ENCODE measurements around the gene LACTB. TPM values are rescaled to one million over a fixed set of nuclear protein-coding genes. Genes with fewer than 3 reads are reported as not detected.
A peak's percentile ranks its signal among the peaks of the same experiment; 100 is the strongest.

The LACTB gene
- total RNA-seq, 1 experiment from 2014 or later: 17.2 TPM

GRCh38 chr15:63156086-63156710 lies 34.5 kb downstream of the LACTB start:
- no peak for ATAC-seq
- ChIA-PET POLR2A (no interaction called here), CTCF (interaction anchor here (1.3 kb wide), 1 partner anchor 67 kb away, joined by 3 read pairs; no protein-coding TSS in a partner anchor)

More at GRCh38 chr15:63156086-63156710, 34.5 kb downstream of the LACTB start:
- H3K27ac Mint-ChIP-seq: peak overlapping the region; percentile 98
- H3K4me3 Mint-ChIP-seq: peak overlapping the region; percentile 98
- TF ChIP-seq ZBTB43 (CRISPR knock-in tag; IDR thresholded peaks at IDR 0.05) (no peak), ATF1 (CRISPR knock-in tag; IDR thresholded peaks at IDR 0.05) (no peak), ATF6 (CRISPR knock-in tag; IDR thresholded peaks at IDR 0.05) (no peak), HMGA2 (CRISPR knock-in tag; IDR thresholded peaks at IDR 0.05) (no peak), GRHL2 (CRISPR knock-in tag; IDR thresholded peaks at IDR 0.05; ENCODE audit: insufficient replicate concordance, severe bottlenecking) (no peak), ZNF317 (CRISPR knock-in tag; IDR thresholded peaks at IDR 0.05; ENCODE audit: borderline replicate concordance, low read depth) (no peak), RELA (CRISPR knock-in tag; IDR thresholded peaks at IDR 0.05; ENCODE audit: borderline replicate concordance) (no peak), PRRX2 (CRISPR knock-in tag; IDR thresholded peaks at IDR 0.05) (no peak), ESRRA (CRISPR knock-in tag; IDR thresholded peaks at IDR 0.05; ENCODE audit: borderline replicate concordance) (no peak), AFF4 (CRISPR knock-in tag; IDR thresholded peaks at IDR 0.05; ENCODE audit: borderline replicate concordance) (no peak), ZNF263 (CRISPR knock-in tag; IDR thresholded peaks at IDR 0.05; ENCODE audit: low read depth) (no peak), NFYB (CRISPR knock-in tag; conservative IDR thresholded peaks at IDR 0.05; ENCODE audit: low read depth) (no peak), SP1 (CRISPR knock-in tag; conservative IDR thresholded peaks at IDR 0.05) (no peak), PREB (CRISPR knock-in tag; IDR thresholded peaks at IDR 0.05; ENCODE audit: borderline replicate concordance) (no peak), USF2 (CRISPR knock-in tag; IDR thresholded peaks at IDR 0.05) (no peak), CTCF (IDR thresholded peaks at IDR 0.05) (no peak), CREB1 (CRISPR knock-in tag; IDR thresholded peaks at IDR 0.05) (no peak)
- peaks cover 33% of the 10 kb centered on the region for H3K36me3 Mint-ChIP-seq
- H3K4me1 Mint-ChIP-seq: peaks cover 14% of the 10 kb centered on the region
- no peaks in the 10 kb centered on the region for H3K27me3 Mint-ChIP-seq (ENCODE audit: low read depth)
- DNase-seq (ENCODE audit: low spot score): no peak
- peaks cover 9% of the 10 kb centered on the region for H3K9me3 Mint-ChIP-seq
